ENCODE data around the gene SNX25. TPM values are rescaled to one million over a fixed set of nuclear protein-coding genes. Genes with fewer than 3 reads are reported as not detected.
A peak's percentile ranks its signal among the peaks of the same experiment; 100 is the strongest.

Gene SNX25
- polyA plus RNA-seq, 1 of the 3 experiments (the other 2 are of a cell fraction) = 8.5 TPM

- TF ChIP-seq IRF3 (IDR thresholded peaks at IDR 0.05; ENCODE audit: low read depth, low read length) (no peak), FOXJ3 (CRISPR knock-in tag; IDR thresholded peaks at IDR 0.05) (no peak), TAF1 (IDR thresholded peaks at IDR 0.05; ENCODE audit: borderline replicate concordance, low read depth, low read length) (no peak), RAD21 (IDR thresholded peaks at IDR 0.05; ENCODE audit: low read length) (no peak)
Measured at GRCh38 chr4:185235119-185235842, 25.9 kb downstream of the SNX25 start (continued).

- Histone ChIP-seq H3K79me2 (ENCODE audit: insufficient read depth) (peaks cover 85% of the 10 kb centered on the region), H3F3A (replicated peaks; ENCODE audit: insufficient read depth) (peaks cover 4% of the 10 kb centered on the region), H2AFZ (ENCODE audit: low read depth) (no peak overlapping the region), H3K4me2 (0 out of 2 replicates have a peak overlapping the region, but pooled peaks have one; percentile 8), H3K27ac (ENCODE audit: low read depth in 2 of 2, low read length in 1 of 2) (peak overlapping the region in 1 of 2 experiments; percentile 19; a peak in 2 of 4 replicates), H3K36me3 (replicated peaks in 1 of 2; ENCODE audit: control insufficient read depth in 1 of 2, insufficient read depth in 2 of 2, low read length in 1 of 2) (no peaks in the 10 kb centered on the region), H3K4me3 (ENCODE audit: low read depth in 2 of 2, low read length in 1 of 2) (no peak overlapping the region), H3K9ac (no peak overlapping the region), H3K9me3 (no peaks in the 10 kb centered on the region), H3K9me2 (no peaks in the 10 kb centered on the region), H3K27me3 (ENCODE audit: insufficient read depth) (no peaks in the 10 kb centered on the region), H3K4me1 (ENCODE audit: control insufficient read depth in 1 of 2, insufficient read depth in 2 of 2, low read depth in 1 of 2, low read length in 1 of 2) (peaks cover 6 to 18% of the 10 kb centered on the region in 2 experiments; a peak in 3 of 4 replicates), H4K20me1 (ENCODE audit: insufficient read depth) (peaks cover 20% of the 10 kb centered on the region)
- CTCF ChIA-PET = interaction anchor here (1.0 to 1.5 kb wide), 3 partner anchors 9 to 26 kb away, joined by 3 to 4 read pairs (median 3); partner anchors contain the start of gene SNX25
- POLR2A ChIA-PET = no interaction called here
- 52% methylated on average over 7 of the region's 7 CpGs for WGBS (ENCODE audit: low lambda C conversion rate)
- no peak for TF ChIP-seq PBX3 (IDR thresholded peaks at IDR 0.05)
- no peak for TF ChIP-seq ZBTB33 (IDR thresholded peaks at IDR 0.05; ENCODE audit: borderline replicate concordance, low read depth)
- TF ChIP-seq POLR2AphosphoS5 (IDR thresholded peaks at IDR 0.05; ENCODE audit: low read depth, low read length) = no peak
- TF ChIP-seq GATA2 (CRISPR knock-in tag; IDR thresholded peaks at IDR 0.05) = peak; percentile 33; the same call in 1 of the 2 replicates
- no peak for TF ChIP-seq SMC3 (IDR thresholded peaks at IDR 0.05; ENCODE audit: low read depth, low read length)
- TF ChIP-seq RFX5 (IDR thresholded peaks at IDR 0.05; ENCODE audit: low read length) = no peak
- no peak for TF ChIP-seq FOXM1 (IDR thresholded peaks at IDR 0.05; ENCODE audit: low read depth)
- no peak for TF ChIP-seq RAD21 (IDR thresholded peaks at IDR 0.05; ENCODE audit: low read length)
- TF ChIP-seq NRF1 (IDR thresholded peaks at IDR 0.05; ENCODE audit: low read depth, low read length) = no peak
- TF ChIP-seq IRF3 (IDR thresholded peaks at IDR 0.05; ENCODE audit: low read depth, low read length) = no peak
- TF ChIP-seq MXI1 (IDR thresholded peaks at IDR 0.05; ENCODE audit: low read depth, low read length) = no peak
- TF ChIP-seq TCF12 (IDR thresholded peaks at IDR 0.05) = no peak
- TF ChIP-seq EP300 (IDR thresholded peaks at IDR 0.05; ENCODE audit: borderline replicate concordance in 1 of 2, low read depth in 1 of 2, low read length in 1 of 2) = peak in 1 of 2 experiments; percentile 41; a peak in 1 of 4 replicates
- TF ChIP-seq RCOR1 (IDR thresholded peaks at IDR 0.05; ENCODE audit: low read length) = peak; percentile 80
- 0 out of 2 replicates have a peak, but pooled peaks have one; percentile 46 for TF ChIP-seq FOXJ3 (CRISPR knock-in tag; IDR thresholded peaks at IDR 0.05)
- no peak for TF ChIP-seq YY1 (IDR thresholded peaks at IDR 0.05; ENCODE audit: low read depth)
- no peak for TF ChIP-seq JUND (IDR thresholded peaks at IDR 0.05)
- DNase-seq = peak; percentile 71
Measured at GRCh38 chr4:185235843-185236503, 26.6 kb downstream of the SNX25 start.
